Hepatocyte (in vitro differentiated cells): Measurements from ENCODE around the gene LHFPL3. TPM values are rescaled to one million over a fixed set of nuclear protein-coding genes. Genes with fewer than 3 reads are reported as not detected.

Experiments used
- DNase-seq: peaks from one replicate; pipeline ENCODE4 v3.0.0-alpha.2; 2016; ENCODE audit warnings: low spot score
- H2AFZ ChIP-seq: fragments of 200-600 bp; sonication (generic); 2 replicates; pipeline ENCODE4 v1.6.0; 2016; ENCODE audit warnings: antibody characterized with exemption, mild to moderate bottlenecking
- H3K27ac ChIP-seq: fragments of 200-600 bp; sonication (generic); 2 replicates; pipeline ENCODE4 v1.5.1; 2016; ENCODE audit warnings: mild to moderate bottlenecking
- H3K27me3 ChIP-seq: fragments of 200-600 bp; sonication (generic); 2 replicates; pipeline ENCODE4 v1.6.1; 2016
- H3K36me3 ChIP-seq: fragments of 200-600 bp; sonication (generic); replicated peaks from 2 replicates; pipeline ENCODE4 v1.5.1; 2016; ENCODE audit warnings: low read depth; ENCODE audit not compliant: insufficient read depth
- H3K4me1 ChIP-seq: fragments of 200-600 bp; sonication (generic); 2 replicates; pipeline ENCODE4 v1.5.1; 2016; ENCODE audit warnings: mild to moderate bottlenecking, moderate library complexity; ENCODE audit not compliant: insufficient read depth
- H3K4me2 ChIP-seq: fragments of 200-600 bp; sonication (generic); 2 replicates; pipeline ENCODE4 v1.6.0; 2016
- H3K4me3 ChIP-seq: fragments of 200-600 bp; sonication (generic); 2 replicates; pipeline ENCODE4 v1.5.1; 2016; ENCODE audit warnings: mild to moderate bottlenecking
- H3K79me2 ChIP-seq: fragments of 200-600 bp; sonication (generic); 2 replicates; pipeline ENCODE4 v1.6.0; 2017; ENCODE audit warnings: mild to moderate bottlenecking
- H3K9me2 ChIP-seq: fragments of 200-600 bp; sonication (generic); replicated peaks from 2 replicates; pipeline ENCODE4 v1.6.0; 2017; ENCODE audit warnings: mild to moderate bottlenecking; ENCODE audit not compliant: insufficient read depth
- H3K9me3 ChIP-seq: fragments of 200-600 bp; sonication (generic); 2 replicates; pipeline ENCODE4 v1.5.1; 2016; ENCODE audit warnings: low read depth, mild to moderate bottlenecking
- H4K20me1 ChIP-seq: fragments of 200-600 bp; sonication (generic); 2 replicates; pipeline ENCODE4 v1.6.0; 2016; ENCODE audit warnings: mild to moderate bottlenecking; ENCODE audit not compliant: insufficient read depth, poor library complexity, severe bottlenecking
- CTCF ChIP-seq: fragments of 200-600 bp; sonication (generic); IDR thresholded peaks from 2 replicates; pipeline ENCODE4 v1.5.1; 2016; ENCODE audit warnings: antibody characterized with exemption, mild to moderate bottlenecking; ENCODE audit not compliant: poor library complexity
- EZH2 ChIP-seq: fragments of 200-600 bp; sonication (generic); IDR thresholded peaks from 2 replicates; pipeline ENCODE4 v1.6.1; 2016; ENCODE audit warnings: antibody characterized with exemption, mild to moderate bottlenecking, borderline replicate concordance
- EZH2phosphoT487 ChIP-seq: fragments of 200-600 bp; sonication (generic); IDR thresholded peaks from one replicate; pipeline ENCODE4 v1.6.1; 2018; ENCODE audit warnings: antibody characterized with exemption, mild to moderate bottlenecking, low read depth, moderate library complexity; ENCODE audit not compliant: unreplicated experiment, severe bottlenecking
- WGBS: methylation state at CpG from one replicate; pipeline ENCODE4 v1.1.6; 2016; ENCODE audit warnings: low lambda C conversion rate; ENCODE audit errors: missing lambda C conversion rate; 5-methylcytosine and 5-hydroxymethylcytosine counted together
- polyA plus RNA-seq: library from polyadenylated mRNA; unstranded; fragments of >200 nt; fragmentation: Nextera tagmentation; extraction: Ambion mirVana; gene quantifications from 2 replicates; pipeline ENCODE4 v1.2.1, GENCODE V29; 2016
- total RNA-seq: library from RNA; depleted of rRNA; stranded (reverse); fragments of >200 nt; gene quantifications from 2 replicates; pipeline ENCODE4 v1.2.3, GENCODE V29; 2014

LHFPL3 gene
- total and polyA plus RNA-seq, 2 experiments from 2014 or later: not detected

GRCh38 chr7:104800307-104800706 is 471.9 kb downstream of the LHFPL3 start:
- no peak for DNase-seq
- Histone ChIP-seq H3K27ac (no peak overlapping the region), H3K9me2 (no peaks in the 10 kb centered on the region), H3K4me1 (no peaks in the 10 kb centered on the region), H3K79me2 (no peaks in the 10 kb centered on the region), H3K9me3 (no peaks in the 10 kb centered on the region), H3K4me3 (no peak overlapping the region), H4K20me1 (no peaks in the 10 kb centered on the region), H2AFZ (no peak overlapping the region), H3K36me3 (no peaks in the 10 kb centered on the region), H3K27me3 (no peaks in the 10 kb centered on the region), H3K4me2 (no peak overlapping the region)
- TF ChIP-seq EZH2 (no peak), CTCF (no peak), EZH2phosphoT487 (no peak)
- 76% methylated on average over 4 of the region's 4 CpGs for WGBS

- no peaks in the 10 kb centered on the region for H4K20me1 ChIP-seq
These were observed 472.6 kb downstream of the LHFPL3 start for GRCh38 chr7:104801022-104801421.

GRCh38 chr7:104803931-104804330 is 475.5 kb downstream of the LHFPL3 start:
- no peaks in the 10 kb centered on the region for H3K9me2 ChIP-seq
- no peaks in the 10 kb centered on the region for H3K79me2 ChIP-seq
- no peak for DNase-seq
- no peak overlapping the region for H3K4me3 ChIP-seq
- H3K4me2 ChIP-seq: no peak overlapping the region
- no peak for TF ChIP-seq EZH2
- TF ChIP-seq CTCF: no peak
- no peak for TF ChIP-seq EZH2phosphoT487
- no peaks in the 10 kb centered on the region for H3K27me3 ChIP-seq
- H3K4me1 ChIP-seq: no peaks in the 10 kb centered on the region
- 77% methylated on average over 4 of the region's 4 CpGs for WGBS
- no peaks in the 10 kb centered on the region for H4K20me1 ChIP-seq
- H3K27ac ChIP-seq: no peak overlapping the region
- H3K9me3 ChIP-seq: no peaks in the 10 kb centered on the region
- no peaks in the 10 kb centered on the region for H3K36me3 ChIP-seq
- no peak overlapping the region for H2AFZ ChIP-seq

More at GRCh38 chr7:104801022-104801421, 472.6 kb downstream of the LHFPL3 start:
- no peak overlapping the region for H3K27ac ChIP-seq
- H3K27me3 ChIP-seq: no peaks in the 10 kb centered on the region
- H3K36me3 ChIP-seq: no peaks in the 10 kb centered on the region
- no peaks in the 10 kb centered on the region for H3K9me3 ChIP-seq
- no peaks in the 10 kb centered on the region for H3K79me2 ChIP-seq
- H3K4me1 ChIP-seq: no peaks in the 10 kb centered on the region
- WGBS: 87% methylated on average over 3 of the region's 3 CpGs
- H3K9me2 ChIP-seq: no peaks in the 10 kb centered on the region
- H2AFZ ChIP-seq: no peak overlapping the region
- DNase-seq: no peak
- H3K4me2 ChIP-seq: no peak overlapping the region
- no peak for TF ChIP-seq EZH2
- TF ChIP-seq EZH2phosphoT487: no peak
- TF ChIP-seq CTCF: no peak
- H3K4me3 ChIP-seq: no peak overlapping the region

- Histone ChIP-seq H2AFZ (no peak overlapping the region), H3K36me3 (no peaks in the 10 kb centered on the region), H3K9me2 (no peaks in the 10 kb centered on the region), H3K27ac (no peak overlapping the region), H3K9me3 (no peaks in the 10 kb centered on the region), H3K4me2 (no peak overlapping the region), H3K4me1 (no peaks in the 10 kb centered on the region), H3K27me3 (no peaks in the 10 kb centered on the region), H4K20me1 (no peaks in the 10 kb centered on the region), H3K79me2 (no peaks in the 10 kb centered on the region), H3K4me3 (no peak overlapping the region)
- TF ChIP-seq EZH2phosphoT487: no peak
- no peak for TF ChIP-seq CTCF
- TF ChIP-seq EZH2: no peak
- WGBS: 85% methylated on average over 2 of the region's 2 CpGs
- DNase-seq: no peak
These were observed 476.3 kb downstream of the LHFPL3 start for GRCh38 chr7:104804696-104805095.
